ENCODE results near the gene CLIC4.

GRCh38 chr1:24892188-24893153, 147.2 kb downstream of the CLIC4 start:
- TF ChIP-seq CTCF (conservative IDR thresholded peaks at IDR 0.05 in 1 of 2, IDR thresholded peaks at IDR 0.05 in 1 of 2; ENCODE audit: extremely low read depth in 1 of 2, insufficient read depth in 1 of 2, low read depth in 1 of 2, low read length in 2 of 2) (no peak), EZH2 (IDR thresholded peaks at IDR 0.05; ENCODE audit: borderline replicate concordance, low read length) (no peak)

All from mammary epithelial cell (primary cell).